Neural progenitor cell (in vitro differentiated cells): Measurements from ENCODE around the gene ARHGEF18. TPM values are rescaled to one million over a fixed set of nuclear protein-coding genes. Genes with fewer than 3 reads are reported as not detected.

Experiments
- DNase-seq: peaks from one replicate; pipeline ENCODE4 v3.0.0-alpha.2; 2016; ENCODE audit warnings: low spot score
- H2AFZ ChIP-seq: fragments of 200-600 bp; sonication (generic); replicated peaks from 2 replicates; pipeline ENCODE4 v1.6.1; 2016; ENCODE audit warnings: antibody characterized with exemption
- H3F3A ChIP-seq: fragments of 200-600 bp; sonication (generic); 2 replicates; pipeline ENCODE4 v1.6.1; 2016; ENCODE audit warnings: antibody characterized with exemption, low read depth
- H3K27ac ChIP-seq: fragments of 200-600 bp; sonication (generic); 2 replicates; pipeline ENCODE4 v1.5.1; 2016; ENCODE audit warnings: mild to moderate bottlenecking
- H3K27me3 ChIP-seq: fragments of 200-600 bp; sonication (generic); 2 replicates; pipeline ENCODE4 v1.6.1; 2016; ENCODE audit warnings: mild to moderate bottlenecking, moderate library complexity
- H3K36me3 ChIP-seq: fragments of 200-600 bp; sonication (generic); 2 replicates; pipeline ENCODE4 v1.5.1; 2016
- H3K4me1 ChIP-seq: fragments of 200-600 bp; sonication (generic); 2 replicates; pipeline ENCODE4 v1.6.1; 2016; ENCODE audit warnings: mixed run types
- H3K4me2 ChIP-seq: fragments of 200-600 bp; sonication (generic); 2 replicates; pipeline ENCODE4 v1.6.1; 2016
- H3K4me3 ChIP-seq: fragments of 200-600 bp; sonication (generic); 2 replicates; pipeline ENCODE4 v1.5.1; 2016
- H3K79me2 ChIP-seq: fragments of 200-600 bp; sonication (generic); 2 replicates; pipeline ENCODE4 v1.6.1; 2016; ENCODE audit warnings: low read depth
- H3K9ac ChIP-seq: fragments of 200-600 bp; sonication (generic); 2 replicates; pipeline ENCODE4 v1.6.1; 2016
- H3K9me3 ChIP-seq: fragments of 200-600 bp; sonication (generic); 2 replicates; pipeline ENCODE4 v1.5.1; 2016; ENCODE audit warnings: low read depth
- H4K20me1 ChIP-seq: fragments of 200-600 bp; sonication (generic); 2 replicates; pipeline ENCODE4 v1.6.1; 2016; ENCODE audit warnings: low read depth
- H3K27ac Mint-ChIP-seq: 3 replicates; pipeline ENCODE4 v1.8.0; 2021; ENCODE audit warnings: mixed read lengths
- H3K27me3 Mint-ChIP-seq: 2 replicates; pipeline ENCODE4 v1.8.0; 2022; ENCODE audit warnings: low read depth, mild to moderate bottlenecking, inconsistent platforms, moderate library complexity, mixed read lengths; ENCODE audit not compliant: insufficient read depth
- H3K36me3 Mint-ChIP-seq: 3 replicates; pipeline ENCODE4 v1.8.0; 2021; ENCODE audit warnings: mixed read lengths
- H3K4me1 Mint-ChIP-seq: 3 replicates; pipeline ENCODE4 v1.8.0; 2021; ENCODE audit warnings: mixed read lengths
- H3K4me3 Mint-ChIP-seq: 3 replicates; pipeline ENCODE4 v1.8.0; 2021; ENCODE audit warnings: mild to moderate bottlenecking, moderate library complexity, mixed read lengths
- H3K9me3 Mint-ChIP-seq: 3 replicates; pipeline ENCODE4 v1.8.0; 2020; ENCODE audit warnings: mixed read lengths
- EZH2 ChIP-seq: fragments of 200-600 bp; sonication (generic); IDR thresholded peaks from 2 replicates; pipeline ENCODE4 v1.6.1; 2017; ENCODE audit warnings: antibody characterized with exemption, mild to moderate bottlenecking, moderate library complexity
- EZH2phosphoT487 ChIP-seq: fragments of 200-600 bp; sonication (generic); IDR thresholded peaks from 2 replicates; pipeline ENCODE4 v1.6.1; 2017; ENCODE audit warnings: antibody characterized with exemption
- total RNA-seq: library from RNA; depleted of rRNA; stranded (reverse); fragments of >200 nt; gene quantifications from 2 replicates; pipeline ENCODE4 v1.2.3, GENCODE V29; 2015; ENCODE audit warnings: low replicate concordance
- TF ChIP-seq, protein P1 (sequence below): fragments of 200-600 bp; sonication (generic); IDR thresholded peaks from 2 replicates; pipeline ENCODE4 v1.5.1; 2017; ENCODE audit warnings: antibody characterized with exemption, mild to moderate bottlenecking

Gene ARHGEF18
- total RNA-seq = 13.6 and 41.0 TPM in 2 replicates

DNA sequence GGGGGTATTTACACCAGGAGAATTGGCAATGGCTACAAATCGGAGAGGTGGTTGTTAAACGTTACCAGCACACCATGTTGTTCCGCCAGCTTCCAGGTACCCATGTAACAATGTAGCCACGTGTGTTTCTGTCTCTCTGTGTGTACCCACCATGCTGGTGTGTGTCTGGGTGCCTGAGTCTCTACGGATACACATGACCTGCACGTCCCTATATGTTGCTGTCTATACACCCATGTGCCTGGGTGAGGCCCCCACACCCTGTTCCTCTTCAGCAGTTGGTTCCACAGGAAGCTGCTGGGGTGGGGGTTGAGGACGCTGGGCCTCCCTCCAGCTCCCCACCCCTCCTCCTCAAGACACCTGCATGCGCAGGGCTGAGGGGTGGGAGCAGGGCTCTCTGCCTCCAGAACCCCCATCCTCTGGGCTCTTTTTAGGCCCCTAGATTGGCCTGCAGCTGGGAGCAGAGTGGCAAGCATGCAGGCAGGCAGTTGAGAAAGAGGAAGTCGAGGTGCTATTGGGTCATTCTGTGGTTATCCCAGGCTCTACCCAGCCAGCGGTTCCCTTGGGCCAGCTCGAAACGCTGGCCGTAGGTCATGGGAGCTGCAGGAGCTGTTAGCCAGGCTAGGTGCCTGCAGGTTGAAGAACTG is at the start of gene ARHGEF18:
ARHGEF18 (plus strand) TSS at position 351 of the 644 bp plus-strand sequence. CDS start 13,954 bp downstream, outside the sequence.
- H4K20me1 ChIP-seq = no peaks in the 10 kb centered on the region
- no peak within 1 kb of the TSS for H3K27ac ChIP-seq
- H3K4me3 ChIP-seq = no peak within 1 kb of the TSS
- H3K4me2 ChIP-seq = no peak within 1 kb of the TSS
- Mint-ChIP-seq H3K4me1 (no peaks in the 10 kb centered on the region), H3K4me3 (no peak within 1 kb of the TSS), H3K27me3 (peaks cover 6% of the 10 kb centered on the region), H3K36me3 (no peaks in the 10 kb centered on the region), H3K9me3 (peaks cover 10% of the 10 kb centered on the region), H3K27ac (no peak within 1 kb of the TSS)
- no peak within 1 kb of the TSS for H2AFZ ChIP-seq
- H3F3A ChIP-seq = no peaks in the 10 kb centered on the region
- H3K9ac ChIP-seq = no peak within 1 kb of the TSS
- no peaks in the 10 kb centered on the region for H3K27me3 ChIP-seq
- DNase-seq = no peak
- no peaks in the 10 kb centered on the region for H3K36me3 ChIP-seq
- TF ChIP-seq EZH2phosphoT487 (no peak), EZH2 (no peak)
- TF ChIP-seq, protein P1, sequence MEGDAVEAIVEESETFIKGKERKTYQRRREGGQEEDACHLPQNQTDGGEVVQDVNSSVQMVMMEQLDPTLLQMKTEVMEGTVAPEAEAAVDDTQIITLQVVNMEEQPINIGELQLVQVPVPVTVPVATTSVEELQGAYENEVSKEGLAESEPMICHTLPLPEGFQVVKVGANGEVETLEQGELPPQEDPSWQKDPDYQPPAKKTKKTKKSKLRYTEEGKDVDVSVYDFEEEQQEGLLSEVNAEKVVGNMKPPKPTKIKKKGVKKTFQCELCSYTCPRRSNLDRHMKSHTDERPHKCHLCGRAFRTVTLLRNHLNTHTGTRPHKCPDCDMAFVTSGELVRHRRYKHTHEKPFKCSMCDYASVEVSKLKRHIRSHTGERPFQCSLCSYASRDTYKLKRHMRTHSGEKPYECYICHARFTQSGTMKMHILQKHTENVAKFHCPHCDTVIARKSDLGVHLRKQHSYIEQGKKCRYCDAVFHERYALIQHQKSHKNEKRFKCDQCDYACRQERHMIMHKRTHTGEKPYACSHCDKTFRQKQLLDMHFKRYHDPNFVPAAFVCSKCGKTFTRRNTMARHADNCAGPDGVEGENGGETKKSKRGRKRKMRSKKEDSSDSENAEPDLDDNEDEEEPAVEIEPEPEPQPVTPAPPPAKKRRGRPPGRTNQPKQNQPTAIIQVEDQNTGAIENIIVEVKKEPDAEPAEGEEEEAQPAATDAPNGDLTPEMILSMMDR = no peak
- H3K4me1 ChIP-seq = no peaks in the 10 kb centered on the region
- no peaks in the 10 kb centered on the region for H3K79me2 ChIP-seq
- H3K9me3 ChIP-seq = no peaks in the 10 kb centered on the region

DNA sequence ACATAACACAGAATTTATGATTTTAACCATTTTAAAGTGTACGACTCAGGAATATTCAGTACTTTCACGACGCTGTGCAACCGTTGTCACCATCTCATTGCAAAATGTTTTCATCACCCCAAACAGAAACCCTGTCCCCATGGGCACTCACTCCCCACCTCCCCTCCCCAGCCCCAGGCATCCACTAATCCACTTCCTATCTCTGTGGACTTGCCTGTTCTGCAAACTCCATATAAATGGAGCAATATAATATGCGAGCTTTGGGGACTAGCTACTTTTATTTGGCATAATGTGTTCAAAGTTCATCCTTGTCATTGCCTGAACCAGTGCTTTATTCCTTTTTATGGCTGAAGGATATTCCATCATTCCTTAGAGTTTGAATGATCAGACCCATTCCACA is 47.2 kb upstream of the ARHGEF18 start:
- Mint-ChIP-seq H3K36me3 (no peaks in the 10 kb centered on the region), H3K27ac (no peak overlapping the region), H3K9me3 (no peaks in the 10 kb centered on the region), H3K4me1 (no peaks in the 10 kb centered on the region), H3K4me3 (no peak overlapping the region), H3K27me3 (peaks cover 14% of the 10 kb centered on the region)
- no peak for DNase-seq
- Histone ChIP-seq H3K36me3 (no peaks in the 10 kb centered on the region), H3K4me1 (no peaks in the 10 kb centered on the region), H4K20me1 (no peaks in the 10 kb centered on the region), H3K4me3 (no peak overlapping the region), H3K4me2 (no peak overlapping the region), H3K27ac (no peak overlapping the region), H3F3A (no peaks in the 10 kb centered on the region), H3K9ac (no peak overlapping the region), H3K79me2 (no peaks in the 10 kb centered on the region), H3K27me3 (no peaks in the 10 kb centered on the region), H2AFZ (no peak overlapping the region), H3K9me3 (no peaks in the 10 kb centered on the region)
- TF ChIP-seq EZH2phosphoT487 = no peak
- no peak for TF ChIP-seq EZH2
- TF ChIP-seq, protein P1 = no peak

- no peaks in the 10 kb centered on the region for H4K20me1 ChIP-seq
- no peak overlapping the region for H3K9ac ChIP-seq
- H3K36me3 ChIP-seq = no peaks in the 10 kb centered on the region
- DNase-seq = no peak
- no peaks in the 10 kb centered on the region for H3K4me1 Mint-ChIP-seq
- H3K4me3 ChIP-seq = no peak overlapping the region
- H2AFZ ChIP-seq = no peak overlapping the region
- H3K27ac Mint-ChIP-seq = no peak overlapping the region
- H3K9me3 Mint-ChIP-seq = no peaks in the 10 kb centered on the region
- no peaks in the 10 kb centered on the region for H3K79me2 ChIP-seq
- no peaks in the 10 kb centered on the region for H3K9me3 ChIP-seq
- H3K27me3 Mint-ChIP-seq = peaks cover 12% of the 10 kb centered on the region
- no peaks in the 10 kb centered on the region for H3K4me1 ChIP-seq
- TF ChIP-seq, protein P1 = no peak
- TF ChIP-seq EZH2phosphoT487 (no peak), EZH2 (no peak)
- no peaks in the 10 kb centered on the region for H3F3A ChIP-seq
- H3K27ac ChIP-seq = no peak overlapping the region
- no peak overlapping the region for H3K4me2 ChIP-seq
- H3K36me3 Mint-ChIP-seq = no peaks in the 10 kb centered on the region
- no peak overlapping the region for H3K4me3 Mint-ChIP-seq
- H3K27me3 ChIP-seq = no peaks in the 10 kb centered on the region
These were observed 45.3 kb upstream of the ARHGEF18 start for GRCh38 chr19:7303470-7303869.
